Stimulated activated CD8-positive, alpha-beta memory T cell treated with anti-CD3 and anti-CD28 coated beads, Interleukin-15, amount 100 ng/mL, for 4 hours (primary cell): ENCODE measurements around the gene RIT2.

Source experiments
- DNase-seq, 2 donors: peaks; one replicate each; pipeline ENCODE4 v3.0.0-alpha.2; 2020; ENCODE audit warnings: low read depth in 2 of 2

Gene RIT2

DNA sequence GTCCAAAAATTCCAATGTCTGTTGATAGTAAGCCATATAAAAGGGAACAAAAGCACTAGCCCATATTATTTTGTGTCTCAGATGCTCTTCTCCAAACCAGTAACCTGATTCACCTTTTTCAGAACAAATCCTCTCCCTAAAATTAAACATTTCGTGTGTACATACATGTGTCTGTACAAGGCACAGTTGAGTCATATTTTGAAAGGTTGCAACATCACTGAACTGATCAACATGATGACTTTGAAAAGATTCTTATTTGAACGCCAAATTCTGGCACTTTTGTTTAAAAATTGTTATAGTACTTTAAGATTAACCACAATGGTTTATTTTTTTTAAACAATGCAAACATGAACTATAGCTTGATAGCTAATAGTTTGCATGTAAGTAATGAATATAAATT lies 102.5 kb downstream of the RIT2 start:
- DNase-seq: no peak

DNA sequence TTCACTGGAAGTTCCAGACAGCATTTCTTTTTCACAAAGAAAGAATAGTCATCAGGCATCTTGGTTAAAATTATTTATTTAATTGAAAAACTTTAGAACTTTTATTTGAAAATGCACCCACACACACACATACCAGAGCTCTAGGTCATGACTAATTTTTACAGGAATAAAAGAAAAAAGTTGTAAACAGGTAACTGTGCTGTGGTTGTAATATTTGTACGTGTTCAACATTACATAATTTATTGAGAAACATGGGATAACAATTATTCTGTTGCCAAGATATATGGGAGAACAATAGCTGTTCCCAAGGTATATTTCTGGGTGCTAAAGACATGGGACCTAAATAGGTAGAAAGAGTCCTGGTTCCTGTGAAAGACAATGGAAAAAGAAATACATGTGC lies 104.9 kb downstream of the RIT2 start:
- DNase-seq: no peak

DNA sequence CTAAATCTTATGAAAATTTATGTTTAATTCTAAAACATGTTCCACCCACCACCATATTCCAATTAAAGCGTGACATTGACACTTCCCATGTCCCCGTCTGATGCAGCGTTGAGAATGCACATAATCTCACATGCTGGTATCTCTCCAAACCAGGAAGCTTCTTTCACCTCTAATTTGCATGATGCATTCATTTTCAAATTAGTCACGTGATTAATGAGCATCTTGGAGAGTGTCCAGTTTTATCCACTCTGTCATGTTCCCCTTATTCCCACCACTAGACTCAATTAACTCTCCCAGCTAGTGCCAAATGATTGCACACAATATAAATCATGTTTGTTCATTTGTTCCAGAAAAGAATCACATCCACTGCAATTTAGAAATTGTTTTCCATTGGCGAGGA lies 105.8 kb downstream of the RIT2 start:
- no peak for DNase-seq

DNA sequence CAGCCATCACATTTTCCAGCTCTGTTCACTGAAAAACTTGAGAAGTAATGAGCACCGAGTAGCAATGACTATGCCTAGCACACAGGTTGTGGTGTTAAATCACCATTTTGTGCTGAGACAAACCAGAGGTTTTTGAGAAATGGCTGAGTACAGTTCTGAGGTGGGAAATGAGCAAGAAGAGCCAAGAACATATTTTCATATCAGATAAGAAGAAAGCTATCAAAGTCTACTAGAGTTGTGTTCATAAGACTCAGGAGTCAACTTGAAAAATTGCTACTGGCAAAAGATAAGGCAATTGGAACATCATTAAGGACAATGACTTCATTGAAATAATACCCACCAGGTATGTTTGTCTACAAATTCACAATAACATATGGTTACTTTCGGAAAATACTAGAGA lies 108.1 kb downstream of the RIT2 start:
- no peak for DNase-seq

DNA sequence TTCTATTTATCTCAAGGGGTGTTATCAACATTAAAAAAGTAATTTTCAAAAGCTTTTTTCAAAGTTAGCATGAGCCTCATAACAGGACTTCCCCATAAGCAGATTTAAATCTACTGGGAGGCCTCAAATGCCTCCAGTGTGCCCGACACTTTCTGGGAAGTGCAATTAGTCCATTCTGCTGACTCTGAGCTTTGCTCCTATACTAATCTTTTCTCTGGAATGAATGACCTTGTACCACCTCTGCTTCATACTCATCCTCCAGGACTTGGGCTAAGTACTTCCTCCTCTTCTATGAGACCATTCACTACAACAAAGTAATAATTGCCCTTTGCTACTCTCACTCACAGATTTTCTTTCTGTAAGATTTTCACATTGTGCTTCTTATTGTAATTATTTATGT lies 111.1 kb downstream of the RIT2 start:
- no peak for DNase-seq

DNA sequence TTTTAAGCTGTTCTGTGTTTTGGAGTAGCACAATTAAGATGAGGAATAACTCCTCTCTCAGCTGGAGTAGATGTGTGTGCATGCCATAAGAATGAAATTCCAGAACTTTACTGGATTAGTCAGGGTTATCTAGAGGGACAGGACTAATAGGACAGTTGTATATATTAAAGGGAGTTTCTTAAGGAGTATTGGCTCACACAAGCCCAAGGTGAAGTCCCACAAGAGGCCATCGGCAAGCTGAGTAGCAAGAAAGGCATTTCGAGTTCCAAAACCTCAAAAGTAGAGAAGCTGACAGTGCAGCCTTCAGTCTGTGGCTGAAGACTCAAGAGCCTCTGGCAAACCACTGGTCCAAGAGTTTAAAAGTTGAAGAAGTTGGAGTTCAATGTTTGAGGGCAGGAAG lies 113.7 kb downstream of the RIT2 start:
- DNase-seq: no peak

DNA sequence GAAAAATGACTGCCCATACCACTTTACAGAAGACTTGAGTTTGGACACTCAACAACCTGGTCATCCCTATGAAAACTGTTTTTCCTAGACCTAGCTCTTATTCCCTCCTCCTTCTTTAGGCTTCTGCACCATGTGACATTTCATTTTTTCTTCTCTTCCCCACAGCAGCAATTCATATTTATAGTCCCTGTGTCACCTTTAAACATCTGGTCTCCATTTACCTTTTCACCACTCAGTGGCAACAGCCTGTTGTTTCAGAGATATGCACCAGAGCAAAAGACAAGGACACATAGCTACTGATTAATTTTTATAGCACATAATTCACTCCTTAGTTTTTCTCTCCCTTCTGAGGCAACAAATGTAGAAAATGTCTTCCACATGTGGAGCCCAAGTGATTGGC lies 118.7 kb downstream of the RIT2 start:
- no peak for DNase-seq

DNA sequence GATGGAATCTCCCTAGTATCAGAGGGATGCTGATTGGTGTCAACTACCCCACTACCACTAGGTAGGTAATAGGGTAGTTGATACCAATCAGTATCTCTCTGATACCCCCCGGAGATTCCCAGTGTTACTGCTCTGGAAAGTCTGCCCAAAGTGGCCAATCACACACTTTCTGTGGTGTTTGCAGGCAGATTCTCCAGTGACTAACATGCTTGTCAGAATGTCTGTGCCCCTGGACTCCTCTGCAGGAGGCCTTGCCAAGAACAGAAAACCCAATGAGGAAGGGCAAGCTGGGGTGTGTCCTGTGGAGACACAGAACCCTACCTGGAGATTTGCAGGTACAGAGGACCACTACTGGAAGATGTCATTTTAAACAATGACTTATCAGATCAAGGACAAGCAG lies 135.1 kb downstream of the RIT2 start:
- DNase-seq: no peak

DNA sequence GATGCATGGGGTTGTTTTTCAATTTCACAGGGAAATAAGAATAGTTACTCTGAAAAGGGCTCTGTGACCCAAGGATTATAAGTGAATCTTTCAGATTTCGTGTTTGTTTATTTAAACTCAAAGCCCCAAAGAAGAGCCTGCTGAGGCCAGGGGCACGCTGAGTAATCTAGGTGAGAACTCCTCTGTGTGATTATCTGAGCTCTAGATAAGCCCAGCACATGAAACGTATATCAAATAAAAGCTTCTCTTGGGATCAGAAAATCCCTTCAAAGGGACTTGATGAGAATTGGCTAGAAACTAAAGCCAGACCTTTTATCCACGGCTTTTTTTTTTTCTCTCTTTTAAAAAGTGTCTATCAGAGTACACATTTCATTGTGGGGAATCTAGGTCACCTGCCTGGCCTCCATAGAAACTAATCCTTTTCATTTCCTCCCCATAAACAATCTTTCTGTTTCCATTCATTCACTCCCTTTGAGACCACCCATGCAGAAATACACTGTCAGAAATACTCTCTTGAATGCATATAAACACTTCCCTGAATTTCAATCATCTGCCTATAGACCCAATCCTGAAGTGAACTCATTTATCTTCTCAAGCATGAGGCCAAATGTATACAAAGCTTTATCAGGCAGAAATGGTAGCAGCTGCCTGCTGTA lies 137.4 kb downstream of the RIT2 start:
- DNase-seq: no peak

DNA sequence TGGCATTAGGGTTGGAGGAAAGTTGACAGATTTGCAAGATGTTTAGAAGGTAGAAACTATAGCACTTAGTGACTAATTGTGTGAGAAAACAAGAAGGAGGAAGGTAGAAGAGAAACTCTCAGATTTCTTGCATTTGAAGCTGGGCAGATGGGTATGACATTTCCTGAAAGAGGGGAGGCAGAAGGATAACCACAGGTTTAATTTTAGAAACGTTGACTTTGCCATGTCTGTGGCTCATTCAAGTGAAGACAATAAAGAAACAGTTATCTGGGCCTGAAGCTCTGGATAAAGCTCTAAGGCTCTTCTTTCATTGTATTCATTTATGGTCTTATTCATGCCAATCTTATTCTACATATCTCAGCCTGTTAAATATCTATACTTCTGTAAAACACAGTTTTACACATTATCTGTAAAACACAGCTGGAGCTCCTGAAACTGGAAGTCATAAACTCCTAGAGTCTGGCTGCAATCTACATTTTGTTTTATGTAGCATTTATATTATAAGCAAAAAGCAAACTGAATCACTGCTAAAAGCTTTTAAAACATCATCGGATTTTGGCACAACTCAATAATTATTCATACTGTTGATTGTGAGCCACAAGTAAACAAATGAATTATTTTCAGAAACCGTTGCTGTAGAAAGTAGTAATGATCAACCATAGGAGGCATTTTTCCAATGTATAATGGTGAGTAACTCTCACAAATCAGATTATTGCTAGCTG lies 138.5 kb downstream of the RIT2 start:
- no peak for DNase-seq

DNA sequence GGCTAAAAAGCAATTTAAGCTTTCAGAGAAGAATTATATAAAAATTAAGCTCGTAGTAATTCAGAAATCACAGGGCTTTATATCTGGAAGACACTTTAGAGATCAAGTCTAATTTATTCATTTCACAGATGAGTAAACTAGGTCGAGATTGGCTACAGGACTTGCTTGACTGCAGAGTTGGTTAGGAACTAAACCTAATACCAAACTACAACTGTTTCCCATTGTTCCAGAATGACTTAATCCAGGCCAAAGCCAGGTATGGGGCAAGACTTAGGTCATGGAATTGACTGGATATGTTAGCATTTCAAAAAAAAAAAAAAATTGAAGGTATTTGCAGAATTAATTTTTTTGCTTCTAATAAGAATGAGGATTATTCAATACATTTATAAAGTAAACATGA lies 146.1 kb downstream of the RIT2 start:
- DNase-seq: no peak

DNA sequence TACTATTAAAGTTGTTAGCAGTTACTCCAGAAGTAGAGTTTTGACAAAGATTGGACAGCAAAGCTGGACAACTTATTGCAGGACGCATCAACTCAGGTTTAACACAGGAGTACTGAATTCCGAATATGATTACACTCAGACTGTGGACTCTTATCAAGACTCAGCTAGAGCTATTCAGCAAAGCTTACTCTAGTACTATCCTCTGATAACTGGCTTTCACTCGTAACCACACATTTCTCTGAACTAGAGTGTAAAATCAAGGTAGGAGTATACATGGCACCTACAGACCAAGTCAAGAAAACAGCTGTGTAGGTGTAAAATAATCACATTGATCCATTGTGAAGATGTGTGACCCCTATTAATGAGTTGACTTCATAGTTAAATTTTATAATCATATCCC lies 154.2 kb downstream of the RIT2 start:
- no peak for DNase-seq

DNA sequence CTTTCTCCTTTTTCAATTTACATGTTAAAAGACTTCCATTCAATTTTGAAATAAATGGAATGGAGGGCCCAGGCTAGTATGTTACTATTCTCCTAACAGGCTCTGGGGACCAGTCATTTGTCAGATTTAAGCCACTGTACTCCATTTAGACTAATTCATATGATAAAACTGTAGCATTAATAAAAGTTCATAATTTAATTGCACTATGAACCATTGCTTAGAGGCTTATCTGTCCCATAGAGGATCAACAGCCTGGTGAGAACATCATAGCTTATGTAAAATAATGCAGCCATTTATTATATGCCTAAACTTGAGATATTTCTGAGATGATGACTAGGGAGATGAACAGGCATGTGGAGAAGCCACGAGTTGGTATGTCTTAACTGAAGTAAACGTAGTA lies 156.0 kb downstream of the RIT2 start:
- no peak for DNase-seq

DNA sequence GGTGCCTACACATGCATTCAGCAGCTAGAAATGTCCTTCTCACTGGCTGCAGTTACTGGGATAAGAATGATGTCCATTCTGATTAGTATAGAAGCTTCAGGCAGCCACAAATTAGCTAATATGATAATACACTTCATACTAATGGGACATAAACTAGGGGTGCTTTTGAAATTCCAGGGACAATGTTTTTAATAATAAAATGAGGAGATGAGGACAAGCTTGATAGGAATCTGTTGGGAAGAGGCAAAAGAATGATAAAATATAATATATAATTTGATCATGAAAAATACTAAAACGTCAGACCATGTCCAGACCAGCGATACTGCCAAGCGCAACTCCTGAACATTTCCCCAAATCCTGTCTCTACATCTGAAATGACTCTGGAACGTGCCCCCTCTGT lies 157.1 kb downstream of the RIT2 start:
- no peak for DNase-seq

DNA sequence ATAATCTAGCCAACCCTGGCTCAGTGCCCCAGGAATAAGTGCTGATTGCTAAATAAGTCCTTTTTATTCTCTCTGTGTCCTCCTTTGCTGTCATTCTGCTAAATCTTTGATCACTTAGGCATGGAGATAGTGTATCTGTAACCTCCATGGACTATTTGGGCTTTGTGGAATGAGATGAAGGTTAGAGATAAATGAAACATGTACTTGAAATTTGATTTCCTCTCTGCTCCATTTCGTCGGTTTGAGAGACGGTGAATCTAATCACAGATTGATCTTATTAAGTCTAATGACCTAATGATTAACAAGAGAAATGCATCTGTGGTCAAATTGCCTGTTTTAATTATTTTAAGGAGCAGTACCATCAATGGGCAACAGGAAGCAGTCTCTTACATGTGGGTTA lies 159.2 kb downstream of the RIT2 start:
- DNase-seq: no peak

DNA sequence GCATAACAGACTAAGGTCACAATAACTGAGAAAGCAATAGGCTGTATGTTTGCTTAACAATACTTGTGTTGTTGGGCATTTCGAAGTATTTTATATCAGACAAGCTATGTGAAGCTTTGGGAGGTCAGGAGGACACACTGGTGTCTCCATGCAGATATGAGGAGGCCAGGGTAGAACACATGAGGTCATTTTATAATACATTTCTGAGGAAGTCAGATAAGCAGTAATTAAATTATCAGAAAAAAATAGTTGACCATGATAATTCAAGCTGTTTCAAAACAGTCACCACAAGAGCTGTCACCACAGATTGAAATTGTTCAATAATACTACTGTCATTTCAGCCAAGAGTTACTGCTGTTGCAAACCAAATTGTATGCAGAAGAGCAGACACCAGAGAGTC lies 160.6 kb downstream of the RIT2 start:
- no peak for DNase-seq

DNA sequence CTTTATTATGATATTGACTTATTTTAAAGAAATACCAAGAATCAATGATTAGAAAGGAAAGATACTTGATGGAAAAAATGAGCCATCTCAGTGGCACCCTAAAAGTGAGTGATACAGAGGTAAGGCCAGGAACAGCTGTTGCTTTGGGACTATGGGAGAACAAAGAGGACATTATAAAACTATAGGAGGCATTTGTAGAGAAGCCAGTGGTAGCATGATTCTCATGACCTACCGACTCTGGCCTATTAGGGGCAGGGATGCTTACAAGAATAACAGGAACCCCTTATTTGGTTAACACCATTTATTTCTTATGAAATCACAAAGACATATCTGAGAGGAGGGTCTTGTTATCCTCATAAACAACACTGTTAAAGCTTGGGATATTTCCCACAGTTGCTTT lies 162.2 kb downstream of the RIT2 start:
- no peak for DNase-seq

DNA sequence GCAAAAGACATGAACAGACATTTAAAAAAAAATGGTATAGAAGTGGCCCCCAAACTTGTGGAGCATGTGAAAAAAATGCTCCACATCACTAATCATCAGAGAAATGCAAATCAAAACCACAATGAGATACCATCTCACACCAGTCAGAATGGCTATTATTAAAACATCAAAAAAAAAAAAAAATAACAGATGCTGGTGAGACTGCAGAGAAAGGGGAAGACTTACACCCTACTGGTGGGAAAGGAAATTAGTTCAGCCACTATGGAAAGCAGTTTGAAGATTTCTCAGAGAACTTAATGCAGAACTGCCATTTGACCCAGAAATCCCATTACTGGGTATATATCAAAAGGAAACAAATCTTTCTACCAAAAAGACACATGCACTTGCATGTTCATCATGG lies 164.8 kb downstream of the RIT2 start:
- DNase-seq: no peak

DNA sequence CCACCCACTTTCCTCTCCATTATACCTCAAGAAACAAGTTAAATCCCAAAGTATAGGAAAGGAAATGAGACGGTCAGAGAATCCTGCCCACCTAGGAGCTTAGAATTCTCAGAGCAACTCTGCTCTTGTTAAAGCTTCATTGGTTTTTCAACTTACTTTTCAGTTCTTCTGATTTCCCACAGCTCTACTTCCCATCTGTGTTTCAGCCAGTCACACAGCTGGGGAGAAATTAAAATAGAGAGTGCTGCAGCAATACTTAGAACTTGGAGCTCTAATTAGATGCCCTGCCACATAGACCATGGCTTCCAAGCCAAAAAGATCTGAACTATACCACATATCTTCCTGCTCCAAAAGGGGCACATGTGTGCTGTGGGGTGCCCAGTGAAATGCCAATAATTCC lies 166.7 kb downstream of the RIT2 start:
- DNase-seq: no peak

DNA sequence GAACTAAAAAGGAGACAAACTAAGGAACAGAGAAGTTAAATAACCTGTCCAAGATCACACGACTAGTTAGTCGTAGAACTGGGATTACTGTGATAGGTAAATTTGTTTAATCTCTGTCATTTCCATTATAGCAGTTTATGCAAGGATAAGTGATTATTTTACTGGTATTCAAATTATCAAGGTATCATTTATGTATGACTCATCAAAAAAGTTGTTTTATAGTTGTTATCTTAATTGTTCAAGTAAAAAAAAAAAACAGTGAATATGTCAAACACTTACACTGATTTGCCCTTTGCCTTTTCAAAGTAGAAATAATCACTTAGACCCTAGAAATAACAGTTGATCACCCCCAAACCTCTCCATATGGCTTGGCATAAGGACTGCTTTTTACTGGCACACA lies 173.6 kb downstream of the RIT2 start:
- no peak for DNase-seq

DNA sequence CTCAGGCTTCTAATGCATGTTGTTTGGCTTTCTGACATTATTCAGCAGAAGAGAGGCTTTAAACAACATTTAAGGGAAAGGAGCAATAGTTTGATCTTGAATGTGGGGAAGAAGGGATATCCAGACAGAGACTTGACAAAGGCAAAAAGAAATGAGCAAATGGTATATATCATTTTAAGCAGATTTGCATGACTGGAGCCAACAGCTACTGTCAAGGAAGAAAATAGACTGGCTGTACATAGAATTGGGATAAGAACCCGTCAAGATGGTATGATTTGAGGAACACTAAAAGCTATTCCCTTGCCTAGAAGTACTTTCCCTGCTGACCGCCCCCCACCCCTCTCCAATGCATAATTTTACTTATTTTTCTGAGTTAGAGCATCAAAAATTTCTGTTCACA lies 174.5 kb downstream of the RIT2 start:
- no peak for DNase-seq

DNA sequence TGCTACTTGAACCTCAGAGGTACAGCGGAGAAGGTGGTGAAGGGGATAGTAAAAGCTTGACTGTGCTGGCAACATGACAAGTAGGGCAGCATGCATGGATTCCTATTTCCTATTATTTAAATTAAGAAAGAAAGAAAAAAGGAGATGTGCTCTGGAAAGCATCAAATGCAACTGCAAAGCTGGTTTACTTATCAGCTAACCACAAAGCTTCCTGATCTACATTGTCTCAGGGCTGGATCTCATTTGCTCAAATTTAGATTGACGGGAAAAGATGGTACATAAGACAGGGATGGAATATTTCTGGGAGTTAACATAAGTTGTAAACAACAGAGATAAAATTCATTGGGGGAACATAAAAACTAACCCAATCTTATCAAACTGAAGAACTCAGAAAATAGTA lies 178.0 kb downstream of the RIT2 start:
- no peak for DNase-seq

DNA sequence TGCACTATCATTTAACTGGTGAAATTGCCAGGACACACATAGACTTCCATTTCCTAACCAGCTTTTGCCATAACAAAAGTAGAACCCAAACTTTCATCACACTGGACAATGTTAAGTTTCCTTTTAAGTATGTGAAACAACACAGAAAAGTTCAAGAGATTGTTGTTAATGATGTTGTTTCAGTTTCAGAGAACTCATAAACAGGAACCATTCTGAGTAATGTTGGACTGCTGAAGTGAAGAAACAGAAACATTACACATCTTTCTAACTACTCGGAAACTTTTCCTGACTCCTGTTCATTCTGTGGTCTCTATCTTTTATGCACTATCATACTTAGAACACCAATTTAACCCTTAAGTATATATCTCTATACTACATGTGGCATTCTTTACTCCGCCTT lies 179.2 kb downstream of the RIT2 start:
- DNase-seq: no peak

DNA sequence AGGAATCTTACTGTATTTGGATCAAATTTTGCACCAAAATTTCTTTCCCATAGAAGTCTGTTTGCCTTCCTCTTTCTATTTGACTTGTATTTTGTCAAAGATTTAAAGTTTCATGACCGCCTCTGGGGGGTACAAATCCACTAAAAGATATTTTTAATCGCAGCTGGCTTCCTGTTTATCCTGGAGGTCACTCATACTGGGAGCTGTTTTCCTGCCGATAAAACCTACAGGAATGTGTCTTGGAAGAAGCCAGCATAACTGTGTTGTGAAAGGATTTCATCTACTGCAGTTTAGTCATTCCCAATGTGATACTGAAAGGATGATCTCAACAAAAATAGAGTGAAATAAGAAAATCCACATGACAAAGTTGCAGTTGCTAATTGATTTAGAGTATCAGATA lies 184.0 kb downstream of the RIT2 start:
- DNase-seq: no peak
